Measurements from ENCODE around the gene BMP6. TPM values are rescaled to one million over a fixed set of nuclear protein-coding genes. Genes with fewer than 3 reads are reported as not detected.
"Not testable (repeated sequence)": the region's sequence is repeated elsewhere in the genome, so short reads cannot be mapped to it uniquely, and the experiment has no call there.

The BMP6 gene
- total RNA-seq, 1 donor from 2014 or later = 2.1 TPM

- no peak overlapping the region for H3K27ac ChIP-seq (ENCODE audit: low read depth, low read length)
- H3K4me1 ChIP-seq (ENCODE audit: control insufficient read depth in 3 of 3, insufficient read depth in 3 of 3, low read length in 3 of 3) = peaks cover 0 to 6% (median 0%) of the 10 kb centered on the region in 3 donors
- H3K9me3 ChIP-seq (ENCODE audit: control insufficient read depth in 3 of 3, low read length in 3 of 3) = no peaks in the 10 kb centered on the region
- H3K4me3 ChIP-seq (ENCODE audit: low read length in 3 of 3) = no peak overlapping the region
- H3K27me3 ChIP-seq (ENCODE audit: control insufficient read depth in 3 of 3, insufficient read depth in 3 of 3, low read length in 3 of 3) = no peaks in the 10 kb centered on the region
- H3K9ac ChIP-seq (ENCODE audit: low read depth in 1 of 3, low read length in 3 of 3) = no peak overlapping the region
- peaks cover 45 to 76% (median 51%) of the 10 kb centered on the region in 3 donors for H3K36me3 ChIP-seq (ENCODE audit: control insufficient read depth in 3 of 3, insufficient read depth in 3 of 3, low read length in 3 of 3)
These were observed 170.6 kb downstream of the BMP6 start for GRCh38 chr6:7896465-7896987.

- H3K4me3 ChIP-seq (ENCODE audit: low read length in 3 of 3) = no peak overlapping the region
- H3K4me1 ChIP-seq (ENCODE audit: control insufficient read depth in 3 of 3, insufficient read depth in 3 of 3, low read length in 3 of 3) = peaks cover 0 to 6% (median 0%) of the 10 kb centered on the region in 3 donors
- no peaks in the 10 kb centered on the region for H3K9me3 ChIP-seq (ENCODE audit: control insufficient read depth in 3 of 3, low read length in 3 of 3)
- H3K36me3 ChIP-seq (ENCODE audit: control insufficient read depth in 3 of 3, insufficient read depth in 3 of 3, low read length in 3 of 3) = peaks cover 49 to 76% (median 51%) of the 10 kb centered on the region in 3 donors
- no peak overlapping the region for H3K9ac ChIP-seq (ENCODE audit: low read depth in 1 of 3, low read length in 3 of 3)
- H3K27me3 ChIP-seq (ENCODE audit: control insufficient read depth in 3 of 3, insufficient read depth in 3 of 3, low read length in 3 of 3) = no peaks in the 10 kb centered on the region
- no peak overlapping the region for H3K27ac ChIP-seq (ENCODE audit: low read depth, low read length)
These were observed 171.7 kb downstream of the BMP6 start for GRCh38 chr6:7897461-7898192.

GRCh38 chr6:7898193-7898586, 172.3 kb downstream of the BMP6 start:
- not testable (repeated sequence) for H3K9me3 ChIP-seq (ENCODE audit: control insufficient read depth in 3 of 3, low read length in 3 of 3); H3K27me3 ChIP-seq (ENCODE audit: control insufficient read depth in 3 of 3, insufficient read depth in 3 of 3, low read length in 3 of 3); H3K27ac ChIP-seq (ENCODE audit: low read depth, low read length); H3K4me1 ChIP-seq (ENCODE audit: control insufficient read depth in 3 of 3, insufficient read depth in 3 of 3, low read length in 3 of 3); H3K4me3 ChIP-seq (ENCODE audit: low read length in 3 of 3); H3K9ac ChIP-seq (ENCODE audit: low read depth in 1 of 3, low read length in 3 of 3)
- H3K36me3 ChIP-seq (ENCODE audit: control insufficient read depth in 3 of 3, insufficient read depth in 3 of 3, low read length in 3 of 3) = peaks cover 48 to 76% (median 53%) of the 10 kb centered on the region in 3 donors

GRCh38 chr6:7899101-7899888, 173.4 kb downstream of the BMP6 start:
- no peak overlapping the region for H3K4me3 ChIP-seq (ENCODE audit: low read length in 3 of 3)
- H3K27me3 ChIP-seq (ENCODE audit: control insufficient read depth in 3 of 3, insufficient read depth in 3 of 3, low read length in 3 of 3) = no peaks in the 10 kb centered on the region
- no peaks in the 10 kb centered on the region for H3K9me3 ChIP-seq (ENCODE audit: control insufficient read depth in 3 of 3, low read length in 3 of 3)
- peaks cover 43 to 71% (median 57%) of the 10 kb centered on the region in 3 donors for H3K36me3 ChIP-seq (ENCODE audit: control insufficient read depth in 3 of 3, insufficient read depth in 3 of 3, low read length in 3 of 3)
- H3K27ac ChIP-seq (ENCODE audit: low read depth, low read length) = no peak overlapping the region
- peak overlapping the region in 1 of 3 donors; percentile 5 for H3K9ac ChIP-seq (ENCODE audit: low read depth in 1 of 3, low read length in 3 of 3)
- H3K4me1 ChIP-seq (ENCODE audit: control insufficient read depth in 3 of 3, insufficient read depth in 3 of 3, low read length in 3 of 3) = peaks cover 3 to 8% (median 6%) of the 10 kb centered on the region in 3 donors

GRCh38 chr6:7899889-7900213, 174.0 kb downstream of the BMP6 start:
- Histone ChIP-seq H3K27ac (ENCODE audit: low read depth, low read length) (no peak overlapping the region), H3K27me3 (ENCODE audit: control insufficient read depth in 3 of 3, insufficient read depth in 3 of 3, low read length in 3 of 3) (no peaks in the 10 kb centered on the region), H3K36me3 (ENCODE audit: control insufficient read depth in 3 of 3, insufficient read depth in 3 of 3, low read length in 3 of 3) (peaks cover 38 to 65% (median 58%) of the 10 kb centered on the region in 3 donors), H3K4me3 (ENCODE audit: low read length in 3 of 3) (no peak overlapping the region), H3K9me3 (ENCODE audit: control insufficient read depth in 3 of 3, low read length in 3 of 3) (no peaks in the 10 kb centered on the region), H3K9ac (ENCODE audit: low read depth in 1 of 3, low read length in 3 of 3) (no peak overlapping the region), H3K4me1 (ENCODE audit: control insufficient read depth in 3 of 3, insufficient read depth in 3 of 3, low read length in 3 of 3) (peaks cover 8 to 14% (median 12%) of the 10 kb centered on the region in 3 donors)

- Histone ChIP-seq H3K4me3 (ENCODE audit: low read length in 3 of 3) (no peak overlapping the region), H3K27ac (ENCODE audit: low read depth, low read length) (no peak overlapping the region), H3K4me1 (ENCODE audit: control insufficient read depth in 3 of 3, insufficient read depth in 3 of 3, low read length in 3 of 3) (peaks cover 11 to 17% (median 14%) of the 10 kb centered on the region in 3 donors), H3K9me3 (ENCODE audit: control insufficient read depth in 3 of 3, low read length in 3 of 3) (no peaks in the 10 kb centered on the region), H3K36me3 (ENCODE audit: control insufficient read depth in 3 of 3, insufficient read depth in 3 of 3, low read length in 3 of 3) (peaks cover 31 to 59% (median 50%) of the 10 kb centered on the region in 3 donors), H3K27me3 (ENCODE audit: control insufficient read depth in 3 of 3, insufficient read depth in 3 of 3, low read length in 3 of 3) (no peaks in the 10 kb centered on the region), H3K9ac (ENCODE audit: low read depth in 1 of 3, low read length in 3 of 3) (no peak overlapping the region)
These were observed 174.7 kb downstream of the BMP6 start for GRCh38 chr6:7900621-7901020.

- peaks cover 31 to 56% (median 49%) of the 10 kb centered on the region in 3 donors for H3K36me3 ChIP-seq (ENCODE audit: control insufficient read depth in 3 of 3, insufficient read depth in 3 of 3, low read length in 3 of 3)
- no peaks in the 10 kb centered on the region for H3K27me3 ChIP-seq (ENCODE audit: control insufficient read depth in 3 of 3, insufficient read depth in 3 of 3, low read length in 3 of 3)
These were observed 175.2 kb downstream of the BMP6 start for GRCh38 chr6:7901056-7901455.

GRCh38 chr6:7901780-7902179, 175.9 kb downstream of the BMP6 start:
- no peaks in the 10 kb centered on the region for H3K27me3 ChIP-seq (ENCODE audit: control insufficient read depth in 3 of 3, insufficient read depth in 3 of 3, low read length in 3 of 3)
- H3K4me1 ChIP-seq (ENCODE audit: control insufficient read depth in 3 of 3, insufficient read depth in 3 of 3, low read length in 3 of 3) = peaks cover 11 to 17% (median 14%) of the 10 kb centered on the region in 3 donors
- H3K36me3 ChIP-seq (ENCODE audit: control insufficient read depth in 3 of 3, insufficient read depth in 3 of 3, low read length in 3 of 3) = peaks cover 29 to 50% (median 49%) of the 10 kb centered on the region in 3 donors
- no peak overlapping the region for H3K9ac ChIP-seq (ENCODE audit: low read depth in 1 of 3, low read length in 3 of 3)
- no peak overlapping the region for H3K27ac ChIP-seq (ENCODE audit: low read depth, low read length)
- no peak overlapping the region for H3K4me3 ChIP-seq (ENCODE audit: low read length in 3 of 3)
- H3K9me3 ChIP-seq (ENCODE audit: control insufficient read depth in 3 of 3, low read length in 3 of 3) = no peaks in the 10 kb centered on the region

More at GRCh38 chr6:7901056-7901455, 175.2 kb downstream of the BMP6 start:
- peaks cover 11 to 17% (median 14%) of the 10 kb centered on the region in 3 donors for H3K4me1 ChIP-seq (ENCODE audit: control insufficient read depth in 3 of 3, insufficient read depth in 3 of 3, low read length in 3 of 3)
- no peak overlapping the region for H3K9ac ChIP-seq (ENCODE audit: low read depth in 1 of 3, low read length in 3 of 3)
- no peak overlapping the region for H3K4me3 ChIP-seq (ENCODE audit: low read length in 3 of 3)
- H3K27ac ChIP-seq (ENCODE audit: low read depth, low read length) = no peak overlapping the region
- no peaks in the 10 kb centered on the region for H3K9me3 ChIP-seq (ENCODE audit: control insufficient read depth in 3 of 3, low read length in 3 of 3)

GRCh38 chr6:7902221-7902620, 176.3 kb downstream of the BMP6 start:
- Histone ChIP-seq H3K27me3 (ENCODE audit: control insufficient read depth in 3 of 3, insufficient read depth in 3 of 3, low read length in 3 of 3) (no peaks in the 10 kb centered on the region), H3K4me3 (ENCODE audit: low read length in 3 of 3) (no peak overlapping the region), H3K4me1 (ENCODE audit: control insufficient read depth in 3 of 3, insufficient read depth in 3 of 3, low read length in 3 of 3) (peaks cover 12 to 17% (median 14%) of the 10 kb centered on the region in 3 donors), H3K9me3 (ENCODE audit: control insufficient read depth in 3 of 3, low read length in 3 of 3) (no peaks in the 10 kb centered on the region), H3K27ac (ENCODE audit: low read depth, low read length) (no peak overlapping the region), H3K9ac (ENCODE audit: low read depth in 1 of 3, low read length in 3 of 3) (no peak overlapping the region), H3K36me3 (ENCODE audit: control insufficient read depth in 3 of 3, insufficient read depth in 3 of 3, low read length in 3 of 3) (peaks cover 29 to 50% (median 48%) of the 10 kb centered on the region in 3 donors)

- Histone ChIP-seq H3K27ac (ENCODE audit: low read depth, low read length) (no peak overlapping the region), H3K4me1 (ENCODE audit: control insufficient read depth in 3 of 3, insufficient read depth in 3 of 3, low read length in 3 of 3) (peaks cover 14 to 17% (median 17%) of the 10 kb centered on the region in 3 donors), H3K9me3 (ENCODE audit: control insufficient read depth in 3 of 3, low read length in 3 of 3) (no peaks in the 10 kb centered on the region), H3K27me3 (ENCODE audit: control insufficient read depth in 3 of 3, insufficient read depth in 3 of 3, low read length in 3 of 3) (no peaks in the 10 kb centered on the region), H3K4me3 (ENCODE audit: low read length in 3 of 3) (no peak overlapping the region), H3K9ac (ENCODE audit: low read depth in 1 of 3, low read length in 3 of 3) (no peak overlapping the region), H3K36me3 (ENCODE audit: control insufficient read depth in 3 of 3, insufficient read depth in 3 of 3, low read length in 3 of 3) (peaks cover 26 to 46% (median 42%) of the 10 kb centered on the region in 3 donors)
These were observed 177.0 kb downstream of the BMP6 start for GRCh38 chr6:7902867-7903266.
